GM12801 (cell line): ENCODE results near the gene PRDM16.

Source experiments
- CTCF ChIP-seq: IDR thresholded peaks from one replicate; pipeline ENCODE4 v1.5.1; 2011; ENCODE audit warnings: control low read depth; ENCODE audit not compliant: insufficient read length; ENCODE audit errors: extremely low read depth

The PRDM16 gene

GRCh38 chr1:3082571-3083516 is 13.8 kb downstream of the PRDM16 start:
- TF ChIP-seq CTCF: no peak

DNA sequence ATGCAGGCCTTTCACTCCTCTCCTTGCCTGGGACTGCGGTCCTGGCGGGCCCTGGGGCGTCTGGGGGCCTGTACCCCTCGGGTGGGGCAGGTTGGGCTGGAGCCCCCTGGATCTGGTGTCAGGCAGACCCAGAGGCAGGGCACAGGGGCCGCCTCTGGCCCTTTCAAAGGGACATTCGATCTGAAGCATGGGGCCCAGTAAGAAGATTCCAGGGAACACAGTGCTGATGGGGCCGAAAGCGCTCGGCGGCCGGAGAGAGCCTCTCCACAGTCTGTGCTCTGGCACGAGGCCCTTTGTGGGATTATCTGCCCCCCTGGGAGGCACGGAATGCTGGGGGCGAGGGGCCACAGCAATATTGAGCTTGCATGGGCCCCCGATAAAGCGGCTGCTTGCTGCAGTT is 15.2 kb downstream of the PRDM16 start:
- TF ChIP-seq CTCF: no peak

DNA sequence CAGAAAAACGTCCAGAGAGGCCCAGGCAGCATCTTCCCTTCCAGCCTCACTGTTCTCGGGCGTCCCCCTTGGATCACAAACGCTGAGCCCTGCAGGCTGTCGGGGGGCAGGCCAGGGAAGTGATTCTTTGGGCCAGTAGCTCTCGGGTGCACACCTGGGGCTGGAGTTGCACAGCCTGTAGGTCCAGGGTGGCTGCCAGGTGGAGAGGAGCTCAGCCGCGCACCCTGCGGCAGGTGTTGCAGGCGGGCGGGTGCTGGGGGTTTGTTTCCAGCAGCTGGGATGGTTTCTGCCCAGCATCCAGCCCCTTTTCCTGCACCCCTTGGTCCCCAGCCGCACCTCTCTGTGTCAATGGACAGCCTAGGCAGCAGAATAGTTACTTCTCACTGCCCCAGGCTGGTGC is 15.7 kb downstream of the PRDM16 start:
- TF ChIP-seq CTCF: no peak

DNA sequence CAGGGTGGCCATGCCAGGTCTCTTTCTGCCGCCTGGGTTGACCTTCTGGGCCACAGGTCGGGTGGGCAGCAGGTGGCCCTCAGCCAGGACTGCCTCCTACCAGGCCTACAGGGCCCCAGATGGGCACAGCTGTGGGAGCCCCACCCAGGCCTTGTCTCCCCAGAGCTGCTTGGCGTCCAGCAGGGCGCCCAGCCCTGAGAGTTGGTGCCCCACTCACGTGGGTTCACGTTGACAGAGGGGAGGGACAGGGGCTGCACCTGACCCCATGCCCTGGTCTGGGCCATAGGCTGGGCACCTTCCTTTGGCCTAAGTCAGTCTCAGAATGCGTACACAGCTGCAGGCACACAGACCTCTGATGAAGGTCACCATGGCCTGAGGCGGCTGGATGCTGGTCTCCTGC is 16.7 kb downstream of the PRDM16 start:
- no peak for TF ChIP-seq CTCF

DNA sequence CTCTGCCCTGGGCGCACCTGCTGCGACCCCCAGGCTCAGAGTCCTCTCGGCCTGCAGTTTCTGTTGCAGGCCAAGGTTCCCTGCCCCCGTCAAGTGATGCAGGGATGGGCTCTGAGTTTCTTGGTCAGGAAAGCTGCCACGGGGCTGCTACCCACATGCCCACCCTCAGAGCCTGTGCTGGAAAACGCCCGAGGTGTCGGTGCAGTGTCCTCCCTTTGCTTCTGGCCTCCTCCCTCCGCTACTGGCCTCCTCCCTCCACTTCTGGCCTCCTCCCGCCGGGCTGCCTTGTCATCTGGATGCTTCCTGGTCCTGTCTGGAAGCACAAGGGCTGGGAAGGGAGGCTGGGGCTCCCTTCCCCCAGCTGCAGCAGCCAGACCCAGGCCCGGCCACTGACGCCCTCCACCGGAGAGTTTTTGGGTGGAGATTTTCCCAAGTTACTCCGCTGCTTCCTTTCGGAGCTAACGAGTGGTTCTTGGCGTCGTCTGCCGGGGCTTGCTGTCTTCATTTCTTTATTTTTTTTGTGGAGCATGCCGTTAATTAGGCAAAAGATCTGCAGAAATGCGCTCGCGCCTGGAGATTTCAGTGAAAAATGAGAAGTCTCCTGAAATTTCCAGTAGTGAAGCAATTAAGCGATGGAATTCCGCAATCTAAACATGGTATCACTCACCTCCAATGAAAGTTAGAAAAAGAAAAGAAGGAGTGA is 17.4 kb downstream of the PRDM16 start:
- TF ChIP-seq CTCF: no peak

DNA sequence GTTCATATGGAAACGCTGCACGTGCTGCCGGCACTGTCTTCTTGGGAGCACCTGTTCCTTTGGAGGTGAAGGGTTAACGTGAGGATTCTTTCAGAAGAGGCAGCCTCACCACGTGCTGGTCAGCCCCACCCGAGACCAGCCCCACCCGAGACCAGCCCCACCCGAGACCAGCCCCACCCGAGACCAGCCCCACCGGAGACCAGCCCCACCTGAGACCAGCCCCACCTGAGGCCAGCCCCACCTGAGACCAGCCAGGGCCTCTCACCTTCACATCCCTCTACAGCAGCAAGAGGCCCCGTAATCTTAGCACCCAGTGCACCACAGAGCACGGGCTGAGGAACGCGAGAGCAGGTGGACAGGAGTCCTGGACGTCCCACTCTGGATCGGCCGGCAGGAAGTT is 18.0 kb downstream of the PRDM16 start:
- no peak for TF ChIP-seq CTCF

GRCh38 chr1:3089490-3089889 is 20.5 kb downstream of the PRDM16 start:
- TF ChIP-seq CTCF: no peak
